ENCODE data around the gene CACNA1I. TPM values are rescaled to one million over a fixed set of nuclear protein-coding genes. Genes with fewer than 3 reads are reported as not detected.

CACNA1I gene
- total and polyA plus RNA-seq, 2 of the 8 experiments (the other 6 are each of a cell fraction or from before 2014, with no cell fraction given): 0.77 to 1.2 TPM

- ChIA-PET CTCF (ENCODE audit: partially characterized antibody) (no interaction called here), POLR2A (ENCODE audit: partially characterized antibody) (no interaction called here)
- Histone ChIP-seq H3K27ac (ENCODE audit: low read depth, low read length) (no peak overlapping the region), H2BK20ac (ENCODE audit: low read length) (no peak overlapping the region), H4K5ac (ENCODE audit: insufficient read length, low read depth, low read length) (no peak overlapping the region), H3K14ac (ENCODE audit: insufficient read length) (no peak overlapping the region), H4K91ac (replicated peaks; ENCODE audit: insufficient read length, low read length) (no peak overlapping the region), H3K4me3 (ENCODE audit: extremely low read depth in 1 of 4, insufficient read depth in 2 of 4, low read depth in 3 of 4, low read length in 4 of 4) (no peak overlapping the region), H3K23ac (ENCODE audit: insufficient read length) (no peak overlapping the region), H3K36me3 (ENCODE audit: control insufficient read depth in 2 of 4, insufficient read depth in 4 of 4, low read length in 3 of 4) (no peaks in the 10 kb centered on the region), H4K8ac (ENCODE audit: extremely low read depth, insufficient read depth, low read length) (no peak overlapping the region), H2BK5ac (ENCODE audit: low read depth, low read length) (no peak overlapping the region), H3K23me2 (ENCODE audit: low read depth, low read length) (no peaks in the 10 kb centered on the region), H2AK5ac (ENCODE audit: low read depth, low read length) (no peak overlapping the region), H3K27me3 (replicated peaks in 1 of 4; ENCODE audit: control insufficient read depth in 3 of 4, extremely low read depth in 1 of 4, insufficient read depth in 3 of 4, low read length in 3 of 4) (no peaks in the 10 kb centered on the region), H3K79me2 (ENCODE audit: control insufficient read depth in 1 of 2, insufficient read depth in 2 of 2, low read length in 2 of 2) (no peaks in the 10 kb centered on the region), H3K4me2 (ENCODE audit: insufficient read depth in 1 of 2, low read depth in 2 of 2, low read length in 2 of 2) (no peak overlapping the region), H2BK120ac (replicated peaks; ENCODE audit: low read depth, low read length) (no peak overlapping the region), H3K4ac (replicated peaks; ENCODE audit: insufficient read length, low read depth, low read length) (no peak overlapping the region), H3K79me1 (ENCODE audit: low read depth, low read length) (no peaks in the 10 kb centered on the region), H2BK15ac (ENCODE audit: low read length) (no peak overlapping the region), H3K56ac (replicated peaks; ENCODE audit: insufficient read length, low read depth, low read length) (no peak overlapping the region), H3K9me3 (ENCODE audit: insufficient read depth in 2 of 2, low read depth in 1 of 2, low read length in 1 of 2) (no peaks in the 10 kb centered on the region), H3K18ac (ENCODE audit: extremely low read depth, low read length) (no peak overlapping the region), H3K9ac (replicated peaks in 1 of 4; ENCODE audit: extremely low read depth in 1 of 4, low read depth in 3 of 4, low read length in 3 of 4) (no peak overlapping the region), H4K20me1 (replicated peaks in 1 of 2; ENCODE audit: control insufficient read depth in 1 of 2, insufficient read depth in 2 of 2, low read length in 2 of 2) (no peaks in the 10 kb centered on the region), H2BK12ac (ENCODE audit: low read depth, low read length) (no peak overlapping the region), H2AFZ (ENCODE audit: low read length) (no peak overlapping the region), H3K4me1 (replicated peaks in 1 of 4; ENCODE audit: control insufficient read depth in 3 of 4, insufficient read depth in 4 of 4, low read length in 3 of 4) (peaks cover 0 to 5% (median 0%) of the 10 kb centered on the region in 4 experiments; a peak in 1 of 7 replicates)
- DNase-seq (ENCODE audit: low read depth in 1 of 2, low spot score in 2 of 2) (peak in 1 of 2 experiments; percentile 26), FAIRE-seq (no peak)
- WGBS, 2 experiments (ENCODE audit: extremely low coverage in 1 of 2, insufficient coverage in 1 of 2, insufficient read length in 1 of 2, insufficient replicate concordance in 2 of 2, low coverage in 1 of 2, low lambda C conversion rate in 2 of 2, missing lambda C conversion rate in 1 of 2): 88% methylated on average over 12 of the region's 12 CpGs; no CpG with 5 or more reads in 1 of the 2 experiments
- TF ChIP-seq PHF8 (conservative IDR thresholded peaks at IDR 0.05; ENCODE audit: low read depth, low read length) (no peak), EP300 (IDR thresholded peaks at IDR 0.05; ENCODE audit: borderline replicate concordance in 1 of 2, low read depth in 2 of 2, low read length in 2 of 2) (no peak), HDAC6 (IDR thresholded peaks at IDR 0.05; ENCODE audit: low read depth, low read length) (no peak), BACH1 (IDR thresholded peaks at IDR 0.05; ENCODE audit: low read length) (no peak), KDM1A (IDR thresholded peaks at IDR 0.05; ENCODE audit: borderline replicate concordance, low read length) (no peak)
These were observed 157.8 kb downstream of the CACNA1I start for GRCh38 chr22:39728236-39728860.
